Measurements from ENCODE around the gene TMEM125.
A peak's percentile ranks its signal among the peaks of the same experiment; 100 is the strongest.

TMEM125 gene

DNA sequence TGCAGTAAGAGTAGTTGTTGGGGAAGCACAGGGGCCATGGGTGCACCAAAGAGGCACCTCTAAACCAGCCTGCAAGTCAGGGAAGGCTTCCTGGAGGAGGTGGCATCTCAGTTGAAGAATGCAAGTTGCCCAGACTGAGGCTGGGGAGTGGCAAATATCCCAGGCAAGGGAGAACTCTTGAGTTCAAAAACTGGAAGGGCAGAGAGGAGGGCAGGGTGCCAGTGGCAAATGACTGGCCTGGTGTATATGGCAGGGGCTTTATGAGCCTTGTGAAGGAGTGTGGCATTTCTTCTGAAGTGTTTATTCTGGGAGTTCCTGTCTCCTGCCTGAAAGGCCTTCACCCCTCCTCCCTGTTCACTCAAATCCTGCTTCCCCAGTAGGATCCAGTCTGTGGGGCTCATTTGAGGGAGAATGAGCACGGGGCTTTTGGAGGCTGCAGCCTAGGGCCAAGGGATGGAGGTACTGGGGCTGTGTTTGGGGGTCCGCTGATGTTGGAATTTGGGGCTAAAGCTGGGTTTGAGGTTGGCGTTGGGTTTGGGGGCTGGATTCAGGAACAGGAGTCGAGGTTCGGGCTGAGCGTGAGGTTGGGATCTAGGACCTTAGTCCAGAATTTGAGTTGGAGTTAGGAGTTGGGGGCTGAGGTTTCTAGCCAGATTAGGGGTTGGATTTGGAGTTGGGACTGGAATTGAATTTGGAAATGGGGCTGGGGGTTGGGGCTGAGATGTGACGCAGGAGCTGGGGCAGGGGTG lies at the start of gene TMEM125:
TMEM125 (plus strand) TSS at position 357 of the 749 bp plus-strand sequence. CDS start 2,740 bp downstream, outside the sequence.
- no peak for FAIRE-seq

DNA sequence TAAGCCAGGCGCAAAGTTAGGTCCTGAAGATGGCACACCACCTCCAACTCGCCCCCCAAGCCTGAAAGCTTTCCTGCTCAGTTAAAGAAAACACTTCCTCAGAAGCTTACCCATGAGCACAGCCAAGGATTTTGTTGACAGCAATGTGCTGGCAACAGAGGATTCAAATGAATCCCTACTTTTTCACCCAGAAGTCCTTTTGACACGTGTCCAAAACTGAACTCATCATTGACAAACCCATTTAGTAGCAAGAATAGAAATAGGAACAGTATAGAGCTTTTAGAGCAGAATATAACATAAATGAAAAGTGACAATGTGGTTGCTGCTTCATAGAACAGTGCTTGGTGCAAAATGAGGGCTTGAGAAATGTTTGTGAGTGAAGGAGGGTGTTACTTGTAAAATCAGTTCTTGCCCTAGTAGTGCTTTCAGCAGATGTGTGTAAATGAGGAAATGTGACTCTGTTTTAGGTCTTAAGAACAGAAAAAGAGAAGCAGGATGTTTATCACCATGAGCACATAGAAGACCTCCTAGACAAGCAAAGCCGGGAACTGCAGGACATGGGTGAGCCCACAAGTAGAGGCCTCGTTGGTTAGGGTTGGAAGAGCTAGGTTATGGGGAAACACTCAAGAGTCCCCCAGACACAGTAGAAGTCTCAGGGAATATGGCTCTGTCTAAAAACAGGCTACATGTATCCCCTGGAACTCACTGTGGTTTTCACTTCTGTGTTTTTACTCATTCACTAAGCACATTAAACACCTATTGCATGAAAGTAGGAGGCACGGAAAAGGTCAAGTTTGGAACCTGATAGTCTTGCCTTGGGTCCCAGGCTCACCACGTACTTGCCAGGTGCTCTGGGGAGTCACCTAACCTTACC lies 48.6 kb upstream of the TMEM125 start:
- FAIRE-seq: no peak

DNA sequence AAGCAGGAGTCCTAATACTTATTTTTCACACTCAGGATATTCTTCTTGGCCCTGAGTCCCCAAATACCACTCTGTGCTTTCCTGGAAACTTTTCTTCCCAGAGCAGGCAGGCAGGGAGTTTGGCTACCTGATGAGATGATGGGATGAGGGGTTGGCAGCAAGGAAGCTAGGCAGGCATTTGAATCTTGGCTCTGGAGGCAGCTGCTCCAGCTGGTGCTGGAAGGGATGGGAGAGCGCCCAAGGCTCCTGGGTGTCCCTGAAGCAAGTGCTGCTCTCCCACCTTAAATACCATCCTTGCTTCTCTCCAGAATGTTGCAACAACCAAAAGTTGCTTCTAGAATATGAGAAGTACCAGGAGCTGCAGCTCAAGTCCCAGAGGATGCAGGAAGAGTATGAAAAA lies 48.0 kb upstream of the TMEM125 start:
- no peak for FAIRE-seq

DNA sequence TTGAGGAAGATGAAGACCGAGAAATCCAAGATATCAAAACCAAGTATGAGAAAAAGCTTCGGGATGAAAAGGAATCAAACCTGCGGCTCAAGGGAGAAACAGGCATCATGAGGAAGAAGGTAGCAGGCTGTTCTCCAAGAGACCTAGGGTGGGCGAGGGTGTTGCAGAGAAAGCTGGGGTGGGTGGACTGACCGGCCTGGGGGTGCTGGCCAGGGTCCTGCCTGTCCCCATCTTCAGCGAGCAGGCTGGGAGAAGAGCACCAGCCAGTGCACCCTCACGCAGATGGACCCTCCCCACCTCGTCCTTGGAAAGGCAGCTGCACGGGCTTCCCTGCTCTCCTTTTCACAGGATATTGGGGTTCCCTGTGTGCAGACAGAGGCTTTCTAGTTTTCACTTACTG lies 46.9 kb upstream of the TMEM125 start:
- FAIRE-seq: no peak

DNA sequence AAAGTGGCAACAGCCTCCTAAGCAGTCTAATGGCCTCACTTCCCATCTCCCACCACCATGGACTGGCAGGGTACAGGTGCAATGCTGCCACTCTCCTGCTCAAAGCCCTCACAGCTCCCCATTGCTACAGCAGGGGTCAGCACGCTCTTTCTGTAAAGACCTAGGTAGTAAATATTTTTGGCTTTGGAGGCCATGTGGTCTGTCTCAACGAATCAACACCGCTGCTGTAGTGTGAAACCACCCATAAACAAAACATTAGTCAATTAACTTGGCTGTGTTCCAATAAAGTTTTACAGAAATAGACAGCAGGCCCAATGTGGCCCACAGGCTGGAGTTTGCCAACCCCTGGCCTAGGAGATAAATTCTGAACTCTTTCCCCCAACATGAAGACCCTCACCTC lies 44.6 kb upstream of the TMEM125 start:
- no peak for FAIRE-seq

DNA sequence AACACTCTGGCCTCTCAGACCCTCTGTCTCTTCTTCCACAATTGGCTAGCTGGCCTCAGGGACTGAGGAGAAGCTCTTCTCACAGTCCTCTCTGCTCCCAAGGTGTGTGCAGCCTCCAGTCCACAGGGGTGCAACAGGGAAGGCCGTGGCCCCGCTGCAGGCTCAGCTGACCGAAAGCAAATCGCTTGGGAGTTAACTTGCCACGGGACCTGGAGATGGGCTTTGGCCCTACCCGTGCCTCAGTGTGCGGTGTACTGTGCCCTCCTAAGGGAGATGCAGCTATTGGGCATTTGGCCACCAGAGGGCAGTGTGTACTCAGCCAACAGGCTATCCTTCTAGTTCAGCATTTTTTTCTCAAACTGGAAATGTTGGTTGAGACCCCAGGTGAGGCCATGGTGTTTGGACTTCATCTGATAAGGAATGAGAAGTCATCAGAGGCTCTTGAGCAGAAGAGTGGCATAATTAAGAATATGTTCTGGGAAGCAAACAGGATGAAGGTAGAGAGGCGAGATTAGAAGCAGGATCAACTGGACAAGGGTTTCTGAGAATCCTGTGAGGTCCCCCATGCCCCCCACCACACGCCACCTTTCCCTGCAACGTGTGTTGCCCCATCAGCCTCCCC lies 42.5 kb upstream of the TMEM125 start:
- FAIRE-seq: no peak

DNA sequence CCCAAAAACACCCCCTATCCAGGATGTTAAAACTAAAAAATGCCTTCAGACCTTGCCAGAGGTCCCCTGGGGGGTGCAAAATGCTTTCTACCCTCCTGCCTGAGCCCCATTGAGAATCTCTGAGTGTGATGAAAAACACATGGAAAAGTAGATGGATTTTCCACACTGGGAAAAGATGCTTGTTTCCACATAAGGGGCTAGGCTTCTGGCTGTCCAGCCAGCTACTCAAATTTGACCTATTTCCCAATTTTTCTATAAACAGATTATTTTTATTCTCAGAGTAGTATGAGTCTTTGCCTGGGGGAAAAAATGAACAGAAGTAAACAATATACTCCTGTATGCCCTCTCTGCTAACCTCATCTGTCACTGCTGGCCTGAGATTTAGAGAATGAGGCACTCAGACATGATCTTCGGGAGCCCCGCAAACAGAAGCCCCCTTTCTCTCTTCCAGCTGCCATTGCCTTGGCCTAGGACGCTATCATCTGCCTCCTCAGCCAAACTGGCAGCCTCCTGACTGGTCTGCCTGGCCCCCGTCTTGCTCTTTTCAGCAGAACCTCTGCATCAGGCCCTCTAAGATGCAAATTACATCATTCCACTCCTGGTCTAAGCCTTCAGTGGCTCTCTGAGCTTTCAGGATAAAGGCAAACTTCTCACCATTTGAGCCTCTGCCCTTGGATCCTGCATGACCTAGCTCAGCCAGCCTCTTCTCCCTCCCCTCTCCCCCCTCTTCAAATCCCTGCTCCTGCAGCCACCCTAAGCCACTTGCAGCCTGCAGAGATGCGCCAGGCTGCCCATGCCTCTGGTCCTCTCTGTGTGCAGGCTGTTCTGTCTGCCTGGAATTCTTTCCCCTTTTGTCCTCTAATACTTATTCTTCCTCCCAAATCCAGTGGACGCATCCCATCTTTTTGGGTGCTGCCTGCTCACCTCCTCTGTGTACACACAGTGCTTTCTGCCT lies 39.7 kb upstream of the TMEM125 start:
- FAIRE-seq: no peak

DNA sequence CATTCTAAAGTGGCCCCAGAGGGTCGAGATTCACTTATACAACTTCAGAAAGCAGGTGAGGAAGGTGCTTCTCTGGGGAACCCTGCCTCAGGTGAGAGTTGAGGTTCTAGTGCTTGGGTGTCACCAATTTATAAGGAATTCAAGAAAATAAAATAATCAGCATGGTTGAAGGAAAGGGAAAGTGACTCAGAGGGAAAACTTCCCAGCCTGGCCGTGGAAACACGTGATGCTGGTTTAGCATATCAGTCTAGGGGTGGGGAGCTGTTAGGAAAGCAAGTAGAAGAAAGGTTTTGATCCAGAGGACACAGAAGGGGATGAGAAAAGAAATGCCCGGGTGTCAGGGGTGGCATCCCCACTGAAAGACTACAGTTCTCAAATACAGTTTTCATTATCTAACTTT lies 37.7 kb upstream of the TMEM125 start:
- FAIRE-seq: no peak

DNA sequence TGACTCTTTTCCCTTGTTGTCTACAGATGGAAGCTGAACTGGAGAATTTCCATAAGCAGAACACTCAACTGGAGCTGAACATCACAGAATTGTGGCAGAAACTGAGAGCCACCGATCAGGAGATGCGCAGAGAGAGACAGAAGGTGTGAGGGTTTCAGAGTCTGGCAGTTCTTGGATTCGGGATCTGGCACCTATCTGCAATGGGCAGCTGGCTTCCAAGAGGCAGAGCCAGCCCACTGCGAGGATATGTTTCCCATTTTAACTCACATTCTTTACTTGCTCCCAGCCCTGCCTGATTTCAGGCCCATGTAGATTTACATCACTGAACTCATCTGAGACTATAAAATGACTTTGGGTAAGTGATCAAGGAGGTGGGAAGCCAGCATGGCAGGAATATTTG lies 37.3 kb upstream of the TMEM125 start:
- no peak for FAIRE-seq

DNA sequence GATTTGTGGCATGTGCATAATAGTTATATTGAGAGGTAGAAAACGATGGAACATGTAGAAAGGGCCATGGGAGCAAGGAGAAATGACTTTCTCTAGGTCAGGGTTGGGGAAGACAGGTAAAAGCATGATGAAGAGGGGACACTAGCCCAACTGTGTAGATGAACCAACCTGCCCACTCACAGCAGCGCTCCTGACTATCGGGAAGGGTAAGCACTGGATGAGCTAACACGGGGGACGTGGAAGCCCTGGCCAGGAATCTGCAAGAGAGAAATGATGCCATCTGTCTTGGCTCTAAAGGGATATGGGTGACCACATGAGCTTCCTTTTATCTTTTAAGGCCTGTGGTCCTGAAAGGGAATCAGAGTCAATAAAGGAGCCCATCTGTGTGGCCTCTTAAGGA lies 36.2 kb upstream of the TMEM125 start:
- FAIRE-seq: no peak

DNA sequence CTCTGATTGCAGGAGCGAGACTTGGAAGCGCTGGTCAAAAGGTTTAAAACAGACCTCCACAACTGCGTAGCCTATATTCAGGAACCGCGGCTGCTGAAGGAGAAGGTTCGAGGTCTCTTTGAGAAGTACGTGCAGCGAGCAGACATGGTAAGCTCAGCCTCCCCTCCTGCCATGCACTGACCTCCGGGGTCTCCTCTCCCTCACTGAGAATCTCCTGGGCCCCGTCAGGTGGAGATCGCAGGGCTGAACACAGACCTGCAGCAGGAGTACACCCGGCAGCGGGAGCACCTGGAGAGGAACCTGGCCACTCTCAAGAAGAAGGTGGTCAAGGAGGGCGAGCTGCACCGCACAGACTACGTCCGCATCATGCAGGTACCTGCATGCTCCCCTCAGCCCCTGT lies 35.5 kb upstream of the TMEM125 start:
- no peak for FAIRE-seq

DNA sequence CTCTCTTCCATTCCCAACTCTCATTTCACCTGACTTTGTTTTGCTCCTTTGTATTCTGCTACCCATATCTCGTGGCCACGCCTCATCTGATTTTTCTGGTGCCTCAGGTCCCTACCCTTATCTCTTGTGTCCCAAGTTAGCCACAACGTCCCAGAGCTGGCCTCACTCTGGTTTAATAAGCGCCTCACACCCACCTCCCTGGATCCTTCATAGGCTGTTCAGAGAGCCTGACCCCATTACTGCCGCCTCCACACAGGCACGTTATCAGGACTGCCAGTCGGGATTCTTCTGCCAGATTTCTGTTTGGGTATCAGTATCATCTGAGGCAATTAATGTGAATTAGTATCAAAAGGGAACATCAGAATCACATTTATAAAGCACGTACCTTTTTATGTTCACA lies 34.7 kb upstream of the TMEM125 start:
- FAIRE-seq: no peak

DNA sequence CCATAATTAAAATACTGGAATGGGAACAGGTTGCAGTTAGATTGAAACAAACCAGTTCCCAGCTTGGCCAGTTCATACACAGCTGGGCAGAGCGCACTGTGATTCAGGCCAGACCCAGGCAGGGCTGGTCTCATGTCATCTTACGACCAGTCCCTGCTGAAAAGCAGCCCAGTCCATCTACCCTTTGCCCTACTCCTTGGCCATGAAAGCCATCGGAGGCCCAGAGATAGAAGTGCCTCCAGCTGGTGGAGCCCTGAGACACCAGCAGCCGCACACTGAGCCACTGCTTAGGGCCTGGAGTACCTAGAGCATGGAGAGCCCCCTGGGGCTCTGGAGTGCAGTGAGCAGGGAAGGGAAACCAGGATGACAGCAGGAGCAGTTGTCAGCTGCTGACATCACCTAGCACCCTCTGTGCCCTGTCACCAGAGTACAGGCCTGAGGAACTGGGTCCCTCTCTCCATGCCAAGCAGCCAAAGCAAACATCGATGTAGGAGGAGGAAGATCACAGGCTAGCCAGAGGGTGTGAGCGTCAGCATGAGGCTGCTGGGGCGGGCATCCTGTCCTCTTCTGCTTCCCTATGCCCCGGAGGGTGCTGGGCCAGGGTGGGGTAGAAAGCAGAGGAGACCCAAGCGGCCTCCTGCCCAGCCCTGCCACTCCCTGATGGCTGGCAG lies 34.2 kb upstream of the TMEM125 start:
- no peak for FAIRE-seq

DNA sequence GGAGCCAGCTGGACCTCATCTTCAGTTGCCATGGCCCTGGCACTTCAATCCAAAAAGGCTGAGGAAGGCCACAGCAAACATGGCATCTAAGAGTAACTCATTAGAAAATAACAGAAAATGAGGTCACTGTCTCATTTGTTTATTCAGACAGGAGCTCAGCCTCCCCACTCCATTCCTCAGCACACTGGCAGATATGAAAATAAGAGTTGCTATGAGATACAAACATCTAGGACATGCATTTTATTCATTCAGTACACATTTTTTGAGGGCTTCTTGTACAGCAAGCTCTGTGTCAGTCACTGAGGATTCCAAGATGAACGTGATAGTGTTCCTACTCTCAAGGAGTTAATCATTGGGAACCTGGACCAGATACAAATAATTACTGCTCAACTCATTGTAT lies 32.7 kb upstream of the TMEM125 start:
- no peak for FAIRE-seq

DNA sequence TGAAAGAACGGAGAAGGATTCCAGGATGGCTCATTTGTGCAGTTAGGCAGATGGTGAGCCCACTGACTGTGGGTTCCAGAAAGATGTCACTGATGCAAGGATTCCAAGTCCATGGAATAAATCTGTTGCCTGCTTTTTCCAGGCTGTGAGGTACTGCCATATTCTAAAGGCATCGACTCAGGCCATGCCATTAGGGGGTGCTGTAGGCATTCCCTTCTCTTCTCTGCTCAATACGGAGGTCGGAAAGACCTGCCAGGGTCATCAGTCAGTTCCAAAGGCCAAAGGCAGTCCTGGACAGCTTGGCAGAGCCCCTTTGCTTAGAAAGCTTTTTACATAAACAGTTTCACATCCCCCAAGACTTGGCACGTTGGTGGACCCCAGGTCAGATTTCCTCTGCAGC lies 31.7 kb upstream of the TMEM125 start:
- peak; percentile 11 for FAIRE-seq

DNA sequence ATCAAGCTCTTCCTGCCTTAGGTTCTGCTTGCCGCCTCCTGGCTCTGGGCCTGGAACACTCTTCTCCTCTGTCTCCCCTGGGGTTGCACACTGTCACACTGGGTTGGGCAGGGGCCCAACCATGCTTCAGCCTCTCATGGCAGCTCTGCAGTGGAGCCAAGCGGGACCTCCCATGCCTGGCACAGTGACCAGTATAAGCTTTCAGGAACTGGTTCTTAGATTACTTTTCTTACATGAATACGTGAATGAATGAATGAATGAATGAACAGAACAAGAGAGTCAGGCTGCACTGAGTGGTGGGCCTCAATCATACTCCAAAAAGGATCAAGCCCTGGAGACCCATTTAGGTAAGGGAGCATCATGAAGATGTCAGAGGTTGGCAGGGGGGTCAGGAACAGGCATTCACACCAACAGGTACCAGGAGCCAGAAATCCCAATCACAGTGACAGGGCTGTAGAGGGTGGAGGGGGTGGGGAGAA lies 30.8 kb upstream of the TMEM125 start:
- FAIRE-seq: no peak

DNA sequence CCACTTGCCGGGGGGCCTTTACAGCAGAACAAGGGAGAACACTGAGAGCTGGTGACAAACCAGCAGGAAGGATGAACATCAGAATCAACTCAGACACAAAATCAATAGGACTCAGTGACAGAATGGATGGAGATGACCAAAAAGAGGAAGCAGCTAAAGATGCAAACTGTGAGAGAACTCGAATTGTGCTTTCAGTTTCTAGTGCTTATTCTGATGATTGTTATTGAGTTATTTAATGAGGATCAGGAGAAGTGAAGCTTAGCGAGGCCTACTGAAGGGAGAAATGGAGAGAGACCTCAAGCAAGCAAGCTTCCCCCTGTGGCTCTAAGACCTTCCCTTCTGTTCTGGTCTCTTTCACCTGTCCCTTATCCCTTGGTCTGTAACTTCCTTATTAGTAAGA lies 30.3 kb upstream of the TMEM125 start:
- no peak for FAIRE-seq

DNA sequence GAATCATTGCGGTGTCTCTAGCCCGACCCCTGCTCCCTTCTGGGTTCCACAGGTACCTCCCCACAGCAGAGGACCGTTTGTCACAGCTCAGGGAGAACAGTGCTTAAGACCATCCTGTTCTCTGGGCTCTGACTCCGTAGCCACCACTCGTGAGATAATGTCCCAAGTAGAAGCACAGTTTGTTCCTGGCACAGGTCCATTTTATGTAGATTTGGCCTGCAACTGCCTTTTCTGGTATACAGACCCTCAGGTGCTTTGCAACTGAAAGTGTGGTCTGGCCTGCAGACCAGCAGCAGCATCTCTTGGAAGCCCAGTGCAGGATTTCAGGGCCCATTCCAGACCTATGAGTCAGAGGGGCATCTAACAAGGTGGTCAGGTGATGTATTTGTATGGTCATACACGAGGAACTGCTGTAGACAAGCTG lies 28.4 kb upstream of the TMEM125 start:
- FAIRE-seq: no peak

DNA sequence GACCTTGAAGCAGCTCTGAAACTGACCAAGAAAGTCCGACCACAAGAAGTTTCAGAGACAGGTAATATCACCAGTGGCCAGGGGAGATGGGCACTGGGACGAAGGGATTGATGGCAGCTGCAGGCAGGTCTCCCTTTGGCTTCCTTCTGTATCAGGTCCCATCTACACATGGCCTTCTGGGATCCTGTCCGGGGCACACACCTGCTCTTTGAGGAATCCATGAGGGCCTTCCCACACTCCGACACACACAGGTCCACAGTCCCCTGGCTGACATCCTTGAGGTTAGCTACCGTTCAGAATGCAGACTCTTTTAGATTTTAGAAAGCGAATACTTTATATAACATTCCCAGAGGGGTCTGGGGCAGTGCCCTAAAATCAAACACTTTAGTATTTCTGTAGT lies 26.5 kb upstream of the TMEM125 start:
- FAIRE-seq: no peak

DNA sequence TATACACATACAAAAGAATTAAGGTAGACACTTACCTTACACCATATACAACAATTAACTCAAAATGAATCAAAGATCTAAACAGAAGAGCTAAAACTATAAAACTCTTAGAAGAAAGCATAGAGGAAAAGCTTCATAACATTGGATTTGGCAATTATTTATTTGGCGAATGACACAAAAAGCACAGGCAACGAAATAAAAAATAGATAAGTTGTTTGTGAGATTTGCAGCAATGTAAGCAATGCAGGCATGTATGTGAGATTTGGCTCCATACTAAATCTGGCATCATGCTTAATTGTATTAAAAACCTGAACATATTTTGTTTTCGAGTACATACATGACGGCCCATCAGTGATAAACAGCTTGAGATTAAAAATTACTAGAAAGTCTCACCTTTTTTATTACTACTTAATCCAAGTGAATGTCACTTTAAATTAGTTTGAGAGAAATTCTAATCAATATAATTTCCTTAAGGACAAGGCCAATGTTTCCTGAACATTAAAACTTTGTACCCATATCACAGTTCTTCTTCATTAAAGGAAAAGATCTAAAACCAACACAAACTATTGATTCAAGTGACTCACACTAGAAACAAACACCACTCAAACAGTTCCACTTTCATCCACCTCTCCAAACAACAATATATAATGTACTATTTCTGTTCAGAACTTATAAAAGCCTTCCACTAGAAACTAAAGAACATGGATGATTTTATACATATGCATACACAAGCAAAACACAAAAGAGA lies 23.1 kb upstream of the TMEM125 start:
- FAIRE-seq: no peak
